GM12874 (cell line): Measurements from ENCODE around the gene RBCK1.

Experiments used
- TF ChIP-seq, protein P1 (sequence below): IDR thresholded peaks from 2 replicates; pipeline ENCODE4 v1.5.1; 2011; ENCODE audit warnings: low read depth, mild to moderate bottlenecking, control low read depth, low read length, moderate library complexity; ENCODE audit not compliant: insufficient read depth

The RBCK1 gene

DNA sequence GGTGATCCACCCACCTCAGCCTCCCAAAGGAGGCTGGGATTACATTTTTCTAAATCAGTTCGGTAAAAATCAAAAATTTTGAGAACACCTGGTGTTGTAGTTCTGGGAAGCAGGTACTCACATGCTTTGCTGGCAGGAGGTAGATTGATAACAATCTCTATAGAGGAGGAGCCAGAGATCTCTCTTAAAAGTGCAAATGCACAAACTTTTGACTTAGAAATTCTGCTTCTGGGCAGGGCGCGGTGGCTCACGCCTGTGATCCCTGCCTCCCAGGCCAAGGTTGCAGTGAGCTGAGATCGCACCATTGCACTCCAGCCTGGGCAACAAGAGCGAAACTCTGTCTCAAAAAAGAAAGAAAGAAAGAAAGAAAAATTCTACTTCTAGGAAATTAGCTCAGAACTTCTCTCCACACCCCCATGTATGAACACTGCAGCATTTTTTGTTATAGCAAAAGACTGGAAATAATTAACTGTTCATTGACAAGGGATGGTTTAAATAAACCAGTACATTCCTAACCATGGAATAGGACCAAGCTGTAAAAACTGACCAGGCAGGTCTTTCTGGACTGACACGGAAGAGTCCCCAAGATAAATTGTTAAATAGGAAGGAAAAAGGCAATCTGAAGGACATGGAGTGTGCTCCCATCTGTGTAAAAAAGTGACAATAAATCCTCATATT is 41.9 kb upstream of the RBCK1 start:
- TF ChIP-seq, protein P1, sequence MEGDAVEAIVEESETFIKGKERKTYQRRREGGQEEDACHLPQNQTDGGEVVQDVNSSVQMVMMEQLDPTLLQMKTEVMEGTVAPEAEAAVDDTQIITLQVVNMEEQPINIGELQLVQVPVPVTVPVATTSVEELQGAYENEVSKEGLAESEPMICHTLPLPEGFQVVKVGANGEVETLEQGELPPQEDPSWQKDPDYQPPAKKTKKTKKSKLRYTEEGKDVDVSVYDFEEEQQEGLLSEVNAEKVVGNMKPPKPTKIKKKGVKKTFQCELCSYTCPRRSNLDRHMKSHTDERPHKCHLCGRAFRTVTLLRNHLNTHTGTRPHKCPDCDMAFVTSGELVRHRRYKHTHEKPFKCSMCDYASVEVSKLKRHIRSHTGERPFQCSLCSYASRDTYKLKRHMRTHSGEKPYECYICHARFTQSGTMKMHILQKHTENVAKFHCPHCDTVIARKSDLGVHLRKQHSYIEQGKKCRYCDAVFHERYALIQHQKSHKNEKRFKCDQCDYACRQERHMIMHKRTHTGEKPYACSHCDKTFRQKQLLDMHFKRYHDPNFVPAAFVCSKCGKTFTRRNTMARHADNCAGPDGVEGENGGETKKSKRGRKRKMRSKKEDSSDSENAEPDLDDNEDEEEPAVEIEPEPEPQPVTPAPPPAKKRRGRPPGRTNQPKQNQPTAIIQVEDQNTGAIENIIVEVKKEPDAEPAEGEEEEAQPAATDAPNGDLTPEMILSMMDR = no peak

DNA sequence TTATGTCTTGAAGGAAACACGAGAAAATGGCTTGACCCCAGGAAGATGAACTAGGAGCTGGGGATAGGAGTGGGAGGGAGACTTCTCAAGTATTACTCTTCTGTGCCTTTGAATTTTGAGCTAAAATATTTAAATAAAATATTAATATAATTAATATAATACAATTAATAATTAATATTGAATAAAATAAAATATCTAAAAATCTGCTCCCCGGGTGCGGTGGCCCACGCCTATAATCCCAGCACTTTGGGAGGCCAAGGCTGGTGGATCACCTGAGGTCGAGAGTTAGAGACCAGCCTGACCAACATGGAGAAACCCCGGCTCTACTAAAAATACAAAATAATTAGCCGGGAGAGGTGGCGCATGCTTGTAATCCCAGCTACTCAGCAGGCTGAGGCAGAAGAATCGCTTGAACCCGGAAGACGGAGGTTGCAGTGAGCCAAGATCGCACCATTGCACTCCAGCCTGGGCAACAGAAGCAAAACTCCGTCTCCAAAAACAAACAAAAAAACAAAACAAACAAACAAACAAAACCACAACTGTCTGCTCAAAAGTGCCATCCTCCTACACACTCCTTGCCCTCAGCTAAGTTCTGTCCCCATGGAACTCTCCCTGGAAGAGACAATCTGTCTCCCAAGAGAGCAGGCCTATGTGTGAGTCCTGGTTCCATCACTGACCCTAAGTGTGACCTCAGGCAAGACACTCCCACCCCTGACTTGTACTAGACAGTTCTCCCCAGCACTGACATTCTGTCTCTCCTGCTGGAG is 41.2 kb upstream of the RBCK1 start:
- TF ChIP-seq, protein P1 = no peak

DNA sequence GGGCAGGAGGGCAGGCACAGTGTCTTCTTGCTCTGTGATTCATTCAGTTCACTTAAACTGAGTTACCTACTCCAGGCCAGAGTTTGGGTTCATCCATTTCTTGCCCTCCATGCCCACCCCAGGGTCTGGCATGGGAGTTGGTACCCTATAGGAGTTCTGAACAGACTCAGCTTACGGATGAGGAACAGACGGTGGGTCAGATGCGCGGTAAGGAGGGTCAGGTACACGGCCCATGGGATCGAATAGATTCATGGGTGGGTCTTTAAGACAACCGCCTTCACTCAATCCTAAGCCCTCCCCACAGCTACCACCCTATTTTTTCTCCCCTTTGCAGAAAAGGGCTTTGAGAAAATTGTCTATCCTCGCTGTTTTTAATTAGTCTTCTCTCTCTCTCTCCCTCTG is 40.6 kb upstream of the RBCK1 start:
- TF ChIP-seq, protein P1 = no peak

DNA sequence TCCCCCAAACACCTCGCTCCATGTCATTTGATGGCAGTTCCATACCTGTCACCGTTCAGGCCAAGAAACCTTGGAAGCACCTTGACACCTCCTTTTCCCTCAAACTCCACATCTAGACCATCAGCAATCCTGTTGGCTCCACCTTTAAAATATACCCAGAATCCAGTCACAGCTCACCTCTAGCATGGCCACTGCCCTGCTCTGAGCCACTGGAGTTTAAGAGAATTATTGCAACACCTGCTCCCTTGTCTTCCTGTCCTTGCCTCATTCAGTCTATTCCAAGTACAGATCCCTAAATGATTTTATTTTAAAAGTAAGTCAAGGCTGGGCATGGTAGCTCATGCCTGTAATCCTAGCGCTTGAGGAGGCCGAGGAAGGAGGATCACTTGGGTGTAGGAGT is 39.2 kb upstream of the RBCK1 start:
- TF ChIP-seq, protein P1 = no peak

DNA sequence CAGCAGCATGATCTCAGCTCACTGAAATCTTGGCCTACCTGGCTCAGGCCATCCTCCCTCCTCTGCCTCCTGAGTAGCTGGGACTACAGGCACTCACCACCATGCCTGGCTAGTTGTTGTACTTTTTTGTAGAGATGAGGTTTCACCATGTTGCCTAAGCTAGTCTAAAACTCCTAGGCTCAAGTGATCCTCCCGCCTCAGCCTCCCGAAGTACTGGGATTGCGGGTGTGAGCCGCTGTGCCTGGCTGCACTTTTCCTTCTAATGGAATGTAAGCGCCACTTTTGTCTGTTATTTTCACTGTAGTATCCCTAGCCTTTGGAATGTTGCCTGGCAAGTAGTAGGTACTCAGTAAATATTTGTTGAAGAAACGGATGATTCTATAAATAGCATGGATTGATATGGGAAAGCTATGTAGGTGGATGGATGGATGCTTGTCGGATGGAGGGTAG is 37.9 kb upstream of the RBCK1 start:
- TF ChIP-seq, protein P1 = no peak

DNA sequence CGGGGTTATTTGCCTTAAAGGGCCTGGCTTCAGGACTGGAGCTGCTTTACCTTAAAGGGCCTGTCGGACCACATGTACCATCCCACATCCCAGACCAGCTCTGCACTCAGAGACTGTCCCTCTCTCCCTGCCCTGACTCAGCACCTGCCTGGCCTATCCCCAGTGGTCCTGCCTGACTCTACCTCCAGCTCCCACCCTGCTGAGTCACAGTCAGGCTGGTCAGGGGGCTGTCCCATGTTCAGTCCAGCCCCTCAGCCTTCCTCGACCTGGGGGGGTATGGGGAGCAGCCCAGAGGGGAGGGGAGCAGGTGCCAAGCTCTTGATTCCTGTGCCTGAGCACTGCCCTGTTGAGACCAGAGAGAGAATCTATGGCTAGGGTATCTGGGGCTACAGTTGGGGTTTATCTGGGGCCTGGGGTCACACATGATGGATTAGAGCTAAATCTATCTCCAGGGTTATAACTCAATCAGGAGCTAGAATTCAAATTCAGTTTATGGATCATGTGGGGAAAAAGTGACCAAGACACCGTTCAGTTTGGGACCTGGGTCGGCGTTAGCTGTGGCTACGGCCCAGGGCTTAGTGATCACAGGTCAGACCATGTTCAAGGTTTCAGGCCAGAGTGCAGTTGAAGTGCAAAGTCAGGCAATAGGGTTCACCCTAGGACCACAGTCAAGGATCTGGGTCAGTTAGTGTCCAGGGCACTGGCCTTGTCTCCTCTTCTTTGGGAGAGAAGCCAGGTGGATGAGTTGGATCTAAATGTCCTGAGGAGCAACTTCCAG is 36.9 kb upstream of the RBCK1 start:
- TF ChIP-seq, protein P1 = no peak
